ENCODE results near the gene MAGEA11.
"Not testable (repeated sequence)": the region's sequence is repeated elsewhere in the genome, so short reads cannot be mapped to it uniquely, and the experiment has no call there.

MAGEA11 gene

GRCh38 chrX:149711545-149712236 lies at the start of gene MAGEA11:
MAGEA11 (plus strand) TSS chrX:149712060; CDS start chrX:149713160, 1,100 bp downstream.
- DNase-seq: no peak

- not testable (repeated sequence) for DNase-seq
These were observed 36.8 kb upstream of the MAGEA11 start for GRCh38 chrX:149675088-149675487.

GRCh38 chrX:149675554-149675953 lies 36.3 kb upstream of the MAGEA11 start:
- not testable (repeated sequence) for DNase-seq

- not testable (repeated sequence) for DNase-seq
These were observed 32.6 kb upstream of the MAGEA11 start for GRCh38 chrX:149679164-149679678.

GRCh38 chrX:149681182-149681581 lies 30.7 kb upstream of the MAGEA11 start:
- no peak for DNase-seq

- DNase-seq: no peak
These were observed 29.8 kb upstream of the MAGEA11 start for GRCh38 chrX:149682031-149682430.

GRCh38 chrX:149682956-149683947 lies 28.6 kb upstream of the MAGEA11 start:
- DNase-seq: no peak

- no peak for DNase-seq
These were observed 27.7 kb upstream of the MAGEA11 start for GRCh38 chrX:149683966-149684730.

- no peak for DNase-seq
These were observed 23.9 kb upstream of the MAGEA11 start for GRCh38 chrX:149687991-149688390.

GRCh38 chrX:149688552-149688951 lies 23.3 kb upstream of the MAGEA11 start:
- no peak for DNase-seq

- no peak for DNase-seq
These were observed 20.1 kb upstream of the MAGEA11 start for GRCh38 chrX:149691794-149692193.

GRCh38 chrX:149692686-149693272 lies 19.1 kb upstream of the MAGEA11 start:
- DNase-seq: not testable (repeated sequence)

GRCh38 chrX:149699761-149700160 lies 12.1 kb upstream of the MAGEA11 start:
- no peak for DNase-seq

- no peak for DNase-seq
These were observed 7.2 kb upstream of the MAGEA11 start for GRCh38 chrX:149704664-149705063.

- DNase-seq: no peak
These were observed 4.5 kb upstream of the MAGEA11 start for GRCh38 chrX:149707147-149707901.

- no peak for DNase-seq
These were observed 971 bp downstream of the MAGEA11 start for GRCh38 chrX:149712831-149713230.

GRCh38 chrX:149713279-149714050 lies 1.6 kb downstream of the MAGEA11 start:
- DNase-seq: no peak

GRCh38 chrX:149715468-149715867 lies 3.6 kb downstream of the MAGEA11 start:
- DNase-seq: no peak

- DNase-seq: no peak
These were observed 4.8 kb downstream of the MAGEA11 start for GRCh38 chrX:149716632-149717031.

- no peak for DNase-seq
These were observed 5.9 kb downstream of the MAGEA11 start for GRCh38 chrX:149717803-149718202.

- DNase-seq: no peak
These were observed 6.9 kb downstream of the MAGEA11 start for GRCh38 chrX:149718757-149719156.
